GM21529 (cell line): ENCODE measurements around the gene SMAP1.

Source experiments
- ATAC-seq: cut with Tn5 transposase; IDR thresholded peaks from one replicate; pipeline ENCODE4 v1.9.1; 2021; ENCODE audit not compliant: unreplicated experiment

SMAP1 gene

GRCh38 chr6:70884074-70884983, 216.6 kb downstream of the SMAP1 start:
- peak; percentile 83 for ATAC-seq

DNA sequence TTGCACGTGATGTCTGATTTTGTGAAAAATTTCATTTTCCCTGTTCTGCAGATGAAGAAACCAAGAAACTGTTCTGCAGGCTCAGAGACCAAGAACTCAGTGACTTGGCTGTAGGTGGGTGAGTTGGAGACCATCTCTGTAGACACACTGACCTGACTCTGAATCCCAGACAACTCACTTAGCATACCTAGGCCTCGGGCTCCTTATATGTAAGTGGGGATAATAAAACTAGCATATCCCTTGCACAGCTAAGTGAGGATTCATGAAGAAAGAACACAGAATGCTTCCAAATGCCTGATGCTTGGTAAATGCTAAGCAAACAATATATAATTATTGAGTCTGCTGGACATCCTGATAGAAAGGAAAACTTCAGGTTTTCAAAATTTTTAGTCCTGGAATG, 218.4 kb downstream of the SMAP1 start:
- no peak for ATAC-seq

- ATAC-seq, result no peak
Measured at GRCh38 chr6:70886661-70887060, 219.0 kb downstream of the SMAP1 start.

GRCh38 chr6:70889270-70889669, 221.6 kb downstream of the SMAP1 start:
- no peak for ATAC-seq

- ATAC-seq, result no peak
Measured at GRCh38 chr6:70894001-70894400, 226.3 kb downstream of the SMAP1 start.

DNA sequence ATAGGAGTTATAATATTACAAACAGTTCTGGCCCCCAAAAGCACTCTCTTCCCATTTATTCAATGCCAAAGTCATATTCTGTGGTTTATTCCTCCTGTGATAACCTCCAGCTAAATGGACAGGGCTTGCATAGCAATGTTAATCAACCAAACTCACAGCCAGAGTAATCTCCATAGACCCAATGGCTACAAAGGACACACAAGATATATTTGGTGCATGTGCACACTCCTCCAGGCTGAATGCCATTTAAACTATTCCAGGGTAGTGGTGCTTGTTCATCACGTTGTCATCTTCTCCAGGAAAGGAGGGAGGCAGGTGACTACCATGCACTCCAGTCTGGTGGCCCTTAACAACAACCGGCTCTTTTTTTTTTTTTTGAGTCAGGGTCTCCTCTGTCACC, 232.4 kb downstream of the SMAP1 start:
- no peak for ATAC-seq

DNA sequence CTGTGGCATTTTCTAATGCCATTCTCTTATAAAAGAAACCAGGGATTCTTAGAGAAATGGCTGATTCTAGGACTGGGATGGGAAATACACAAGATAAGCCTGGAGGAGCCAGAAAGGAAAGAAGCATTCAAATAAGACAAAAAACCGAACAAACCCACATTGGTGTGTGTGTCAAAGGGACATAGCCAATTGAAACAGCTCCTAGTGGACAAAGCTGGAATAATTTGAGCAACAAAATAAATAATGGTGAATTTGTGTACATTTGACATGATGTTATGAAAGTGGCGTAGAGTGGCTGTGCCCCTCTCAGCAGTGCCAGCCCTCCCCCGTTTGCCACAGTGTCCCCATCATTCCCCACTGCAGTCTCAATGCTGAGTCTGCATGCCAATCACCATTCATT, 233.6 kb downstream of the SMAP1 start:
- ATAC-seq, result no peak

GRCh38 chr6:70903665-70904452, 236.2 kb downstream of the SMAP1 start:
- ATAC-seq, result no peak

GRCh38 chr6:70905742-70906141, 238.1 kb downstream of the SMAP1 start:
- ATAC-seq, result no peak
